Measurements from ENCODE around the gene CFAP299. TPM values are rescaled to one million over a fixed set of nuclear protein-coding genes. Genes with fewer than 3 reads are reported as not detected.

Gene CFAP299
- total and polyA plus RNA-seq, 2 of the 8 experiments (the other 6 are each of a cell fraction or from before 2014, with no cell fraction given) = not detected

GRCh38 chr4:80484712-80485111 lies 149.2 kb downstream of the CFAP299 start:
- no peaks in the 10 kb centered on the region for H3K23me2 ChIP-seq (ENCODE audit: low read depth, low read length)
- H3K9ac ChIP-seq (replicated peaks in 1 of 4; ENCODE audit: extremely low read depth in 1 of 4, low read depth in 3 of 4, low read length in 3 of 4) = no peak overlapping the region
- no peaks in the 10 kb centered on the region for H3K36me3 ChIP-seq (ENCODE audit: control insufficient read depth in 2 of 4, insufficient read depth in 4 of 4, low read length in 3 of 4)
- peaks cover 0 to 8% (median 0%) of the 10 kb centered on the region in 4 experiments; a peak in 3 of 7 replicates for H3K4me1 ChIP-seq (replicated peaks in 1 of 4; ENCODE audit: control insufficient read depth in 3 of 4, insufficient read depth in 4 of 4, low read length in 3 of 4)
- ChIA-PET POLR2A (ENCODE audit: partially characterized antibody) (no interaction called here), CTCF (ENCODE audit: partially characterized antibody) (interaction anchor here (0.7 to 1.1 kb wide), 2 partner anchors 54 to 420 kb away, joined by 3 read pairs; no protein-coding TSS in a partner anchor)
- H3K9me3 ChIP-seq (ENCODE audit: insufficient read depth in 2 of 2, low read depth in 1 of 2, low read length in 1 of 2) = no peaks in the 10 kb centered on the region
- no peak overlapping the region for H2BK15ac ChIP-seq (ENCODE audit: low read length)
- no peak overlapping the region for H4K8ac ChIP-seq (ENCODE audit: extremely low read depth, insufficient read depth, low read length)
- H3K4ac ChIP-seq (replicated peaks; ENCODE audit: insufficient read length, low read depth, low read length) = no peak overlapping the region
- no peak overlapping the region for H2BK20ac ChIP-seq (ENCODE audit: low read length)
- no peak overlapping the region for H2BK5ac ChIP-seq (ENCODE audit: low read depth, low read length)
- H2BK12ac ChIP-seq (ENCODE audit: low read depth, low read length) = no peak overlapping the region
- H2AFZ ChIP-seq (ENCODE audit: low read length) = no peak overlapping the region
- no peak for FAIRE-seq
- H4K91ac ChIP-seq (replicated peaks; ENCODE audit: insufficient read length, low read length) = no peak overlapping the region
- no peaks in the 10 kb centered on the region for H3K79me1 ChIP-seq (ENCODE audit: low read depth, low read length)
- no peaks in the 10 kb centered on the region for H3K27me3 ChIP-seq (replicated peaks in 1 of 4; ENCODE audit: control insufficient read depth in 3 of 4, extremely low read depth in 1 of 4, insufficient read depth in 3 of 4, low read length in 3 of 4)
- H2AK5ac ChIP-seq (ENCODE audit: low read depth, low read length) = no peak overlapping the region
- H3K4me3 ChIP-seq (ENCODE audit: extremely low read depth in 1 of 4, insufficient read depth in 2 of 4, low read depth in 3 of 4, low read length in 4 of 4) = no peak overlapping the region
- H4K5ac ChIP-seq (ENCODE audit: insufficient read length, low read depth, low read length) = no peak overlapping the region
- H2BK120ac ChIP-seq (replicated peaks; ENCODE audit: low read depth, low read length) = no peak overlapping the region
- H3K4me2 ChIP-seq (ENCODE audit: insufficient read depth in 1 of 2, low read depth in 2 of 2, low read length in 2 of 2) = no peak overlapping the region
- no peaks in the 10 kb centered on the region for H4K20me1 ChIP-seq (replicated peaks in 1 of 2; ENCODE audit: control insufficient read depth in 1 of 2, insufficient read depth in 2 of 2, low read length in 2 of 2)
- H3K23ac ChIP-seq (ENCODE audit: insufficient read length) = no peak overlapping the region
- H3K18ac ChIP-seq (ENCODE audit: extremely low read depth, low read length) = no peak overlapping the region
- DNase-seq (ENCODE audit: low read depth in 1 of 2, low spot score in 2 of 2) = no peak
- no peak overlapping the region for H3K27ac ChIP-seq (ENCODE audit: low read depth, low read length)
- H3K79me2 ChIP-seq (ENCODE audit: control insufficient read depth in 1 of 2, insufficient read depth in 2 of 2, low read length in 2 of 2) = no peaks in the 10 kb centered on the region
- no peak overlapping the region for H3K56ac ChIP-seq (replicated peaks; ENCODE audit: insufficient read length, low read depth, low read length)
- no peak overlapping the region for H3K14ac ChIP-seq (ENCODE audit: insufficient read length)
- WGBS, 2 experiments (ENCODE audit: extremely low coverage in 1 of 2, insufficient coverage in 1 of 2, insufficient read length in 1 of 2, insufficient replicate concordance in 2 of 2, low coverage in 1 of 2, low lambda C conversion rate in 2 of 2, missing lambda C conversion rate in 1 of 2) = 85% methylated on average over 2 of the region's 2 CpGs; no CpG with 5 or more reads in 1 of the 2 experiments
- TF ChIP-seq TCF12 (IDR thresholded peaks at IDR 0.05; ENCODE audit: low read depth, low read length) (no peak), TBP (IDR thresholded peaks at IDR 0.05; ENCODE audit: low read depth, low read length) (no peak), CHD1 (IDR thresholded peaks at IDR 0.05; ENCODE audit: low read depth, low read length) (no peak), CEBPB (IDR thresholded peaks at IDR 0.05; ENCODE audit: low read depth, low read length) (no peak)
